Osteocyte (in vitro differentiated cells): Measurements from ENCODE around the gene STOML2. TPM values are rescaled to one million over a fixed set of nuclear protein-coding genes. Genes with fewer than 3 reads are reported as not detected.

Experiments
- DNase-seq: peaks from one replicate; pipeline ENCODE4 v3.0.0; 2021; ENCODE audit warnings: mixed read lengths; ENCODE audit not compliant: unreplicated experiment; ENCODE audit errors: extremely low spot score
- H3K27ac Mint-ChIP-seq: one replicate; pipeline ENCODE4 v1.8.0; 2021; ENCODE audit warnings: mild to moderate bottlenecking, mixed read lengths; ENCODE audit not compliant: unreplicated experiment
- H3K27me3 Mint-ChIP-seq: one replicate; pipeline ENCODE4 v1.8.0; 2021; ENCODE audit warnings: mixed read lengths; ENCODE audit not compliant: unreplicated experiment
- H3K36me3 Mint-ChIP-seq: one replicate; pipeline ENCODE4 v1.8.0; 2021; ENCODE audit warnings: mixed read lengths; ENCODE audit not compliant: unreplicated experiment
- H3K4me1 Mint-ChIP-seq: one replicate; pipeline ENCODE4 v1.8.0; 2021; ENCODE audit warnings: mixed read lengths; ENCODE audit not compliant: unreplicated experiment
- H3K4me3 Mint-ChIP-seq: one replicate; pipeline ENCODE4 v1.8.0; 2021; ENCODE audit warnings: mild to moderate bottlenecking, moderate library complexity, mixed read lengths; ENCODE audit not compliant: unreplicated experiment
- H3K9me3 Mint-ChIP-seq: one replicate; pipeline ENCODE4 v1.8.0; 2021; ENCODE audit warnings: mixed read lengths; ENCODE audit not compliant: unreplicated experiment
- CTCF ChIP-seq: fragments of 200-600 bp; sonication (generic); IDR thresholded peaks from 2 replicates; pipeline ENCODE4 v1.5.0; 2021; ENCODE audit warnings: antibody characterized with exemption, mild to moderate bottlenecking, moderate library complexity
- total RNA-seq: library from RNA; stranded (reverse); gene quantifications from 2 replicates; pipeline ENCODE4 v1.2.1, GENCODE V29; 2021

Gene STOML2
- total RNA-seq, 1 donor from 2014 or later, result 104 TPM

DNA sequence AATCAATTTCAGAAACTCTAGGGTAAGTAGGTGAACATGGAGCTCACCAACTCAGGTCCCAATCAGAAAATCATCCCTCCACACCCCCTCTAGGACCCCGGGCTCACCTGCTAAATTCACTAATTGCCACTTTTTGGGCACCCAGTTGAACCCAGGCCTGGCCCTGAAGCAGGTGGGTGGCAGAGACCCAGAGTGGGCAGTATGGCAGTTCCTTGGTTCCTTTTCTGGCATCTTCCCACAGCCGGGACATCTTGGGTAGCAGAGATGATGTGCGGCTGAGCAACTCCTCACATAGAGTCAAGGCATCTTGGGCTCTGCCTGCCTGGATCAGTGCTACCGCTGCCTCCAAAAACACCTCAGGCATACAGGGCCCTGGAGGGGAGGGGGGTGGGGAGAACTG lies 27.6 kb downstream of the STOML2 start:
- Mint-ChIP-seq H3K27me3 (no peaks in the 10 kb centered on the region), H3K27ac (no peak overlapping the region), H3K4me1 (peaks cover 38% of the 10 kb centered on the region), H3K36me3 (peaks cover 4% of the 10 kb centered on the region), H3K4me3 (no peak overlapping the region), H3K9me3 (no peaks in the 10 kb centered on the region)
- no peak for TF ChIP-seq CTCF
- no peak for DNase-seq

GRCh38 chr9:35074791-35075190 lies 28.1 kb downstream of the STOML2 start:
- Mint-ChIP-seq H3K9me3 (no peaks in the 10 kb centered on the region), H3K4me1 (peaks cover 39% of the 10 kb centered on the region), H3K36me3 (peaks cover 4% of the 10 kb centered on the region), H3K27ac (no peak overlapping the region), H3K4me3 (no peak overlapping the region), H3K27me3 (no peaks in the 10 kb centered on the region)
- no peak for DNase-seq
- TF ChIP-seq CTCF, result no peak

- peaks cover 43% of the 10 kb centered on the region for H3K4me1 Mint-ChIP-seq
These were observed 28.8 kb downstream of the STOML2 start for GRCh38 chr9:35074141-35074540.

GRCh38 chr9:35073279-35073612 lies 29.7 kb downstream of the STOML2 start:
- H3K4me3 Mint-ChIP-seq, result peak overlapping the region; percentile 91
- peaks cover 43% of the 10 kb centered on the region for H3K4me1 Mint-ChIP-seq
- peak overlapping the region; percentile 97 for H3K27ac Mint-ChIP-seq
- peaks cover 8% of the 10 kb centered on the region for H3K36me3 Mint-ChIP-seq
- no peak for TF ChIP-seq CTCF
- DNase-seq, result no peak
- no peaks in the 10 kb centered on the region for H3K27me3 Mint-ChIP-seq
- no peaks in the 10 kb centered on the region for H3K9me3 Mint-ChIP-seq

More at GRCh38 chr9:35074141-35074540, 28.8 kb downstream of the STOML2 start:
- DNase-seq, result no peak
- peaks cover 4% of the 10 kb centered on the region for H3K36me3 Mint-ChIP-seq
- H3K4me3 Mint-ChIP-seq, result no peak overlapping the region
- H3K27ac Mint-ChIP-seq, result no peak overlapping the region
- H3K9me3 Mint-ChIP-seq, result no peaks in the 10 kb centered on the region
- no peak for TF ChIP-seq CTCF
- H3K27me3 Mint-ChIP-seq, result no peaks in the 10 kb centered on the region

DNA sequence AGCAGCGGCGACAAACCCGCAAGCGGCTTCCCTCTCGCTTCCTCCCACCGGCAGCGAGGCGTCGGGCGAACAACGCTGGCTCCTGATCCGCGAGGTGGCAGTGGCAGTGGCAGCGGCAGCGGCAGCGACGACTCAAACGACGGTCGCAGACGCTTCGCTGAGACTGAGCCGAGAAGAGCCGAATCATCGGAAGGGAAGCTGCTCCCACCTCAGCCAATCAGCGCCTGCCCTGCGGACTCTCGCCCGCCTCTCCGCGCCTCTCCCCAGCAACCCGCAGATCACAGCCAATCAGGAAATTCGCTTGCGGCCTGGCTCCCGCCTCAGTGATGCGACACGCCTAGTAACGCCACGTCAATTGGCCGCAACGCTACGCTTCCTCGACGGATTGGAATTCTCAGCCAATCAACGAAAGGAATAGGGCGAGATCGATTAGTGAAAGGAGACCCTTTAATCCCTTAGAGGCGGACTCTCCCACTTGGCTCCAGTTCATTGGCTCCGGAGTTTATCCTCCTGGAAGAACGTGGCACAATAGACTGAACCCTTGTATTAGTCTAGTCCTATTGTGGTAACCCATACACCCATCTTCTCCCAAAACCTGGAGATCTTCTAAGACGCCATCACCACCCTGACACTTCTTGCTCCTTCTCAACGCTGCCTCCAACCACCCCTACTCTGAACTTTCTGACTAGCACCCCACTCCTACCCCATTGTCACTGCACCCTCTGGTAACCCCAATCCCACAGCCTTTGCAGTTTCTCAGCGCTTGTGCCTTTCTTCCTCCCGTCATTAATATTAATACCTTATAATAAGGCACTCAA lies 30.3 kb downstream of the STOML2 start, which contains the start of gene VCP:
TSS of gene VCP (minus strand) at position 165 of the 818 bp plus-strand sequence. CDS start 272 bp downstream, outside the sequence.
- Mint-ChIP-seq H3K4me1 (peaks cover 39% of the 10 kb centered on the region), H3K36me3 (peaks cover 12% of the 10 kb centered on the region), H3K27me3 (no peaks in the 10 kb centered on the region), H3K9me3 (no peaks in the 10 kb centered on the region), H3K4me3 (peak within 1 kb of the TSS; percentile 91), H3K27ac (peak within 1 kb of the TSS; percentile 97)
- DNase-seq, result peak; percentile 99
- no peak for TF ChIP-seq CTCF
